Stimulated activated effector memory CD8-positive, alpha-beta T cell treated with anti-CD3 and anti-CD28 coated beads, Interleukin-12 subunit alpha, Interleukin-12 subunit beta, amount 100 ng/mL, for 72 hours (primary cell): Measurements from ENCODE around the gene AUH.

Experiments
- ATAC-seq: fragments of 150-1000 bp; cut with Tn5 transposase; 2 replicates; pipeline ENCODE4 v1.10.0; 2021
- DNase-seq, 2 donors: peaks; one replicate each; pipeline ENCODE4 v3.0.0; 2021 to 2022; ENCODE audit warnings: low spot score in 2 of 2
- H3K27ac Mint-ChIP-seq: one replicate; pipeline ENCODE4 v1.8.0; 2022; ENCODE audit warnings: mild to moderate bottlenecking, mixed read lengths
- H3K36me3 Mint-ChIP-seq: one replicate; pipeline ENCODE4 v1.8.0; 2022; ENCODE audit warnings: mild to moderate bottlenecking, mixed read lengths
- H3K4me1 Mint-ChIP-seq: one replicate; pipeline ENCODE4 v1.8.0; 2022; ENCODE audit warnings: mixed read lengths
- H3K4me3 Mint-ChIP-seq: one replicate; pipeline ENCODE4 v1.8.0; 2022; ENCODE audit warnings: mild to moderate bottlenecking, mixed read lengths
- H3K9me3 Mint-ChIP-seq: one replicate; pipeline ENCODE4 v1.8.0; 2022; ENCODE audit warnings: mixed read lengths

AUH gene

DNA sequence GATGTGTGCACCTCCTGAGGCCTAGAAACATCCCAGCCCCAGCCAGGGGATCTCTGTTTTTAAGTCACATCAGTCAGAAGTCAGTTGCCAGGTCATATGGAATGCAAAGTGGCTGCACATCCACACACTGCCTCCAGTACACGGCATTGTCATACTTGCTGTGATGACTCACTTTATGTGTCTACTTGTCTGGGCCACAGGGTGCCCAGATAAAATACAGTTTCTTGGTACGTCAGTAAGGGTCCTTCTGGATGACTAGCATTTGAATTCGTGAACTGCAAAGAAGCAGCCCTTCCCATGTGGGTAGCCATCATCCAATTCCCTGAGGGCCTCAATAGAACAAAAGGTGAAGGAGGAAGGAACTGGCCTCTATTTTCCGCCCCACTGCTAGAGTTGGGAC lies 27.7 kb downstream of the AUH start:
- no peaks in the 10 kb centered on the region for H3K9me3 Mint-ChIP-seq
- DNase-seq, result no peak
- no peak overlapping the region for H3K4me3 Mint-ChIP-seq
- H3K4me1 Mint-ChIP-seq, result peaks cover 19% of the 10 kb centered on the region
- no peak overlapping the region for H3K27ac Mint-ChIP-seq
- H3K36me3 Mint-ChIP-seq, result peaks cover 77% of the 10 kb centered on the region
- ATAC-seq, result peak; percentile 93

DNA sequence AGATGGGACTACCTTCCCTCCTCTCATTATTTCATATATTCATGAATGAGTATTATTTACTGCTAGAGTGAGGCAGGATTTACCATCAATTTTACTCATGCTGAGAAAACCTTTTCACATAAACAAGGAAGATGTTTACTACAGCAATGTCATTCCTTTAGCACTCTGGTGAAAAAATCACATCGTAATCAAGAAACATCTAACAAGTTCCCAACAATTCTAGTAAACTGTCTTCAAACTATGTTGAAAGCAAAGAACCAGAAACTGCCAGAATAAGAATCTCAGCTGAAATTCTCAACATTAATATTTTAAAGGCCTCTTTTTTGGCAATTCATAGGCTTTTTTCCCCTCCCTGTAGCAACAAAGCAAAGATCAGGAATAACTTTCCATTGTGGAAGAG lies 28.2 kb downstream of the AUH start:
- Mint-ChIP-seq H3K4me1 (peaks cover 18% of the 10 kb centered on the region), H3K4me3 (no peak overlapping the region), H3K36me3 (peaks cover 77% of the 10 kb centered on the region), H3K9me3 (no peaks in the 10 kb centered on the region), H3K27ac (no peak overlapping the region)
- ATAC-seq (no peak), DNase-seq (no peak)

DNA sequence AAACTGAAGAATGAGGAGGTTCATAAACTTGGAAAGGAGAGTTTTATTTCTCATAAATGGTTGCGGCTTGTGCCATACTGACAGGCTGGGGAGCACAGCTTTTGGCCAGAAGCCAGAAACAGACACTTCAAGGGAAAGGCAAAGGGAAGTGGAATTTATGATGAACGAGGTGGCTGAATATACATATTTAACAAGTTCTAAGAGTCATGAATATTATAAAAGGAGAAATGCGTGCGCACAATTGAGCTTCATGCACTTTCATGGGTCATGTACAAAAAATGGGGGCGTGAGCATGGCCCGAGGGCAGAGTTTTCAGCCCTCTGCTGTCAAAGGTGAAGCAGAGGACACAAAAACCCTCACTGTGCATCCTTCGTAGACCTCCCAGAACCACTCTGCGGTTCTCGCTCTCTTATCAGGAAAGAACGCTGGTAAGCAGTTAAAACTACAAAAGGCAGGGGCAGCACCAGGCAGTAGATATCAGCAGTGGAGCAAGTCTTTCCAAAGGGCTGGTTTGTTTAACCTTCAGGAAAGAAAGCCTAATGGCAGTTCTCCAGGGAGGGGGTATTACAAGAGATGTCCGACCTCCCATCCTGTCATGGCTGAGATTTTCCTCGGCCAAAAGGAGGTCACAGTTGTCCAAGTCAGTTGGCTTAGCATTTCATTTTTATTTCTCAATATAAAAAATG lies 29.0 kb downstream of the AUH start:
- peaks cover 77% of the 10 kb centered on the region for H3K36me3 Mint-ChIP-seq
- ATAC-seq (no peak), DNase-seq (no peak)
- H3K9me3 Mint-ChIP-seq, result no peaks in the 10 kb centered on the region
- H3K4me3 Mint-ChIP-seq, result no peak overlapping the region
- peaks cover 17% of the 10 kb centered on the region for H3K4me1 Mint-ChIP-seq
- peak overlapping the region; percentile 9 for H3K27ac Mint-ChIP-seq

DNA sequence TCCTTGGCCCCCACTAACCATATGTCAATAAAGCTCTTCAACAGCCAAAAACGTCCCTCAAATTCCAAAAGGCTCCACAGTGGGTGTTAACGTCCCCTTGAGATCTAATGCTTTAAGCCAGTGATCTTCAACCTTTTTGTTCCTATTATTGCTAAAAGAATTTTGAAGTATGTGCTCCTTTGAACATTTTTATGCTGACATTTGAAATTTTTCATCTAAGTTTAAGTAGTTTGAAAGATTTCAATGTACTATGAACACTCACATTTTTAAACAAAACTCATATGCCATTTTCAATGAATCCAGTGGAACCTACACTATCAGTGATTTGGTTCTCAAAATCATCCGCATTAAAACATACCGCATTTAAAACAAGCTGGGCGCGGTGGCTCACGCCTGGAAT lies 29.9 kb downstream of the AUH start:
- Mint-ChIP-seq H3K9me3 (no peaks in the 10 kb centered on the region), H3K4me3 (no peak overlapping the region), H3K36me3 (peaks cover 77% of the 10 kb centered on the region), H3K27ac (no peak overlapping the region), H3K4me1 (peaks cover 18% of the 10 kb centered on the region)
- no peak for DNase-seq
- ATAC-seq, result no peak

DNA sequence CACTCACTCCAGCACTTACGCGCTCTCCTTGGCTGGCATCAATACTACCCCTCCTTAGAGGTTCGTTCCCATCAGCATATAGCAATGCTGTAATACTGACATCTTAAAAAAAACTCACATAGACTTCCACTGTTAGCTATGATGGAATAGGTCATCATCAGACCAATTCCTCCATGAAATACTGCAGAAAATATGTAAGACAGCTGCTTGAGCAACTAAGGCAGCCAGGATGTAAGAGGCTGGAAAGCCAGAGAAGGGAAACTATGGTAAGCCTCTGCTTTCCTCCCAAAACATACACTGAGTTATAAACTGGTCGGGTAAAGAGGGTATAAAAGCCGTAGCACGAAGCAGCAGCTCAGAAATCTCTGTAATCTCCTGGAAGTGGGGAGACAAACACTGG lies 33.5 kb downstream of the AUH start:
- no peaks in the 10 kb centered on the region for H3K9me3 Mint-ChIP-seq
- ATAC-seq (no peak), DNase-seq (no peak)
- H3K36me3 Mint-ChIP-seq, result peaks cover 91% of the 10 kb centered on the region
- H3K27ac Mint-ChIP-seq, result peak overlapping the region; percentile 61
- H3K4me1 Mint-ChIP-seq, result peaks cover 17% of the 10 kb centered on the region
- no peak overlapping the region for H3K4me3 Mint-ChIP-seq

DNA sequence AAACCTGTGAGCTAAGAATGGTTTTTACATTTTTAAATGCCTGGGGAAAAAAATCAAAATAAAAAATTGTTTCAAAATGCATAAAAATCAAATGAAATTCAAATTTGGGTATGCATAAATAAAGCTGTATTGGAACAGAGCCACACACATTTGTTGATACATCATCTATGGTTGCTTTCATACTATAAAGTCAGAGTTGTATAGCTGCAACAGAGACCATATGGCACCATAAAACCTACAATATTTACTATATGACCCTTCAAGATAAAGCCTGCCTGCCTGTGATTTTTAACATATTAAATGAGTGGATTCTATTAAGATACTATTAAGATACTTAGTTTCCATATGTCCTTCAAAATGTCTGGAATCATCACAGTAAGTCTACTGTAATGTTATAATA lies 40.0 kb downstream of the AUH start:
- Mint-ChIP-seq H3K4me3 (no peak overlapping the region), H3K36me3 (peaks cover 91% of the 10 kb centered on the region), H3K9me3 (no peaks in the 10 kb centered on the region), H3K27ac (no peak overlapping the region), H3K4me1 (peaks cover 7% of the 10 kb centered on the region)
- DNase-seq, result no peak
- ATAC-seq, result no peak

DNA sequence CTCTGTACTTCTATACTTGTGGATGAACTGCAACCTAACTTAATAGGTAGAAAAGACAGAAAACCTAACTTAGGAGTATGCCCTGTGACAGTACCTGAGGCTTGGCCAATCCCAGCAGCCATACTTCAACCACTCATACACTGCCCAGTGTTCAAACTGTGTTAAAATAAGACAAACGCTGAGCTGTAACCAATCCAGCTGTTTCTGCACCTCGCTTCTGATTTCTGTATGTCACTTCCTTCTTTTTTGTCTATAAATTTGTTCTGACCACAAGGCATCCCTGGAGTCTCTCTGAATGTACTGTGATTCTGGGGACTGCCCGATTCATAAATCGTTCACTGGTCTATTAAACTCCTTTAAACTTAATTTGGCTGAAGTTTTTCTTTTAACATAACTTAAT lies 41.4 kb downstream of the AUH start:
- Mint-ChIP-seq H3K36me3 (peaks cover 79% of the 10 kb centered on the region), H3K4me3 (no peak overlapping the region), H3K4me1 (peaks cover 7% of the 10 kb centered on the region), H3K27ac (no peak overlapping the region), H3K9me3 (no peaks in the 10 kb centered on the region)
- DNase-seq, result no peak
- no peak for ATAC-seq

DNA sequence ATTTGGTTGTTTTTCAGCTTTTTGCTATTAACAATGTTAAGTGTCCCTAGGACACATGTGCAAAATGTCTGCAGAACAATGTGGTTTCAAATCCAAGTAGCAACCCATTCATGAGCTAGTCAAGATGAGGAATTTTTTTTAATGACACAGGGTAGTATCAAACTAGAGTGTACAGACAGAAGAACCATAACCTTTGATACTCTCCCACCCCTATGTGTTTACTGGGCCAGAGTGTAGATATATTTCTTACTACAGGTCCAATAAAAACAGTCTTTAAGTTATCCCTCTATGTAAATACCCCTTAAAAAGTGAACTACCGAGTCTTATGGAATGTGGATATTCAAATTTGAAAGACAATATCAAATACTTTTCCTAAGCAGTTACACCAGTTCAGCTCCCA lies 45.6 kb downstream of the AUH start:
- Mint-ChIP-seq H3K36me3 (peaks cover 70% of the 10 kb centered on the region), H3K4me1 (peaks cover 7% of the 10 kb centered on the region), H3K4me3 (no peak overlapping the region), H3K9me3 (no peaks in the 10 kb centered on the region), H3K27ac (no peak overlapping the region)
- DNase-seq (no peak), ATAC-seq (no peak)

DNA sequence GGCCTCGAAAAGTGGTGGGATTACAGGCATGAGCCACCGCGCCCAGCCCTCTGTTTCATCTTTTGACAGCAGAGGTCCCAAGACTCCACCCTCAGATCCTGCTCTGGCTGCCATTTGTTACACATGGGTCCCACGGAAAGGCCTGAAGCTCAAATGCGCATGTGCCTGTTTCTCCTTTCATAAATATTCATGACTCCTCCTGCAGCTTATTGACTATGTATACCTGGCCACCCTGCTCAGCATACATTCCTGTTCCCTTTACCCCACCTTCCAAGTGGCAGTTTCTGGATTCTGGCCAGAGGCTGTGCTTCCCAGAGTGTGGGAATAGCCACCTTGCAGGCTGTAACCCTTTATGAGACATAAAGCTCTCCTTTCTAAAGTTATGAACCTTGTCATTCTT lies 46.5 kb downstream of the AUH start:
- H3K9me3 Mint-ChIP-seq, result no peaks in the 10 kb centered on the region
- H3K27ac Mint-ChIP-seq, result no peak overlapping the region
- ATAC-seq (no peak), DNase-seq (no peak)
- H3K4me3 Mint-ChIP-seq, result no peak overlapping the region
- peaks cover 9% of the 10 kb centered on the region for H3K4me1 Mint-ChIP-seq
- H3K36me3 Mint-ChIP-seq, result peaks cover 70% of the 10 kb centered on the region

DNA sequence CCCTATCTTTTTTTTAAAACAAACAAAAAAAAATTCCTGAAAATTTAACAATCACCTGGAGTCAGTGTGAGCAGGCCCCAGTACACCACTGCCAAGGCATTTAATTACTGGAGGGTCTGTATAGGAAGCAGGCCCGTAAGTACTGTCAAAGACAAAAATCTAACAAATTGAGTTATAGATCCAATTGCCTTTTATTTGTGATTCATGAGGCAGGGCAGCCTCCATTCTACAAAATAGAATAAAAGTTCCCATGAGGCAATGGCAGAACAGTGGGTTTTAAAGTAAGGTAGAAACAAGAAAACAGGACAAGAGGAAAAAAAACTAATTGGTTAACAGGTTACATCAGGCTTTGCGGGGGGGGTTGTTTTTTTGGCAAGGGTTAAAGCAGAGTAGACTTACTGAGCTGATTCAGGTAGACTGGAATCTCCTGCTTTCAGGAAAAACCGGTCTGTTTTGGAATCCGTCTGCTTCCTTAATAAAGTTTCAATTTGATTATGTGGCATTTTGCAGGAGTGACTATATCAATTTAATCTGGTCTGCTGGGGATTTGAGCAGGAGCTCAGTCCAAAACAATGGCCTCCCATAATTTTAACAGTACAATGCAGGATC lies 48.9 kb downstream of the AUH start:
- DNase-seq (no peak), ATAC-seq (no peak)
- peaks cover 19% of the 10 kb centered on the region for H3K4me1 Mint-ChIP-seq
- H3K9me3 Mint-ChIP-seq, result no peaks in the 10 kb centered on the region
- H3K27ac Mint-ChIP-seq, result no peak overlapping the region
- peaks cover 60% of the 10 kb centered on the region for H3K36me3 Mint-ChIP-seq
- H3K4me3 Mint-ChIP-seq, result no peak overlapping the region

DNA sequence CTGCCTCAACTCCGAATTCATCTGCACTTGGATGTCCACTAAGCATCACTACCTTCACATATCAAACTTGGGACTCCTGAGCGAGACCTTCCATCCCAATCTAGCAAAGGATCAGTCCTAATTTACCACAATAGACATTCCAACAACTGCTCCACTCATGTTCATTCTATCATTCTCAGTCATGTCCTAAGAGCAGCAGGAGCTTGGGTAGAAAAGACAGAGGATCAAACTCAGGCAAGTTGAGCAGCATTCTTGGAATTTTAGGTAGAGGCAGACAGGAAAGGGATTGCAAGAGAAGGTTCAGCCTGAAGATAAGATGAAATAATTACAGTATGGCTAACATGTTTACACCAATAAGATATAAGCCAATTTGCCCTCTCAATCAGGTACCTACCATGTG lies 51.7 kb downstream of the AUH start:
- H3K4me1 Mint-ChIP-seq, result peaks cover 29% of the 10 kb centered on the region
- H3K27ac Mint-ChIP-seq, result peak overlapping the region; percentile 6
- ATAC-seq (no peak), DNase-seq (no peak)
- no peaks in the 10 kb centered on the region for H3K9me3 Mint-ChIP-seq
- peaks cover 75% of the 10 kb centered on the region for H3K36me3 Mint-ChIP-seq
- no peak overlapping the region for H3K4me3 Mint-ChIP-seq

DNA sequence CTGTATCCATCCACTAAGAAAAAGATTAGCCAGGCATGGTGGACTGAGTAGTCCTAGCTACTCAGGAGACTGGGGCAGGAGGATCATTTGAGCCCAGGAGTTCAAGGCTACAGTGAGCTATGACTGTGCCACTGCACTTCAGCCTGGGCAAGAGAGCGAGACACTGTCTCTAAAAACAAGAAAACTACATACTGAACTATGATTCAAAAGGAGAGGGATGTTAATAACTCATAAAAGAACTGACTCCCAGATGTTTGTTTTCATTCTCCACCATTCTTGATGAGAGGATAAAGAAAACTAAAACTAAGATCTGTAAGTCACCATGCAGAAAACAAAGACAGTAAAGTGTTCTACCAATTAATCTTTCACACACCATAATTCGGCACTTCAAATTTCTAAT lies 53.5 kb downstream of the AUH start:
- Mint-ChIP-seq H3K9me3 (no peaks in the 10 kb centered on the region), H3K36me3 (peaks cover 82% of the 10 kb centered on the region), H3K4me3 (no peak overlapping the region), H3K27ac (no peak overlapping the region), H3K4me1 (peaks cover 29% of the 10 kb centered on the region)
- ATAC-seq, result peak; percentile 72
- DNase-seq, result no peak

DNA sequence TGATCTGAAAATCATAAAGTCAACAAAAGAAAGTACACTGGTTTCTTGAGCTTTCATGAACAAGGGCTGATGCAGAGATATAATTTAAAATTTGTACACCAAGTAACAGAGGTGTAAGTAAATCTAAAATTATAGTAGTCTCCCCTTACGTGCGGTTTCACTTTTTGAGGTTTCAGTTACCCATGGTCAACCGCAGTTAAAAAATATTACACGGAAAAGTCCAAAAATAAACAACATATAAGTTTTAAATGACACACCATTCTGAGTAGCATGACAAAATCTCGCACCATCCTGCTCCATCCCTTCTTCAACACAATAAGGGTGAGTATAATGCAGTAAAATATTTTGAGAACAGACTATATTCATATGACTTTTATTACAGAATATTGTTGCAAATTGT lies 54.4 kb downstream of the AUH start:
- H3K4me3 Mint-ChIP-seq, result no peak overlapping the region
- no peak for ATAC-seq
- H3K4me1 Mint-ChIP-seq, result peaks cover 29% of the 10 kb centered on the region
- peaks cover 81% of the 10 kb centered on the region for H3K36me3 Mint-ChIP-seq
- no peaks in the 10 kb centered on the region for H3K9me3 Mint-ChIP-seq
- no peak overlapping the region for H3K27ac Mint-ChIP-seq
- DNase-seq, result no peak

DNA sequence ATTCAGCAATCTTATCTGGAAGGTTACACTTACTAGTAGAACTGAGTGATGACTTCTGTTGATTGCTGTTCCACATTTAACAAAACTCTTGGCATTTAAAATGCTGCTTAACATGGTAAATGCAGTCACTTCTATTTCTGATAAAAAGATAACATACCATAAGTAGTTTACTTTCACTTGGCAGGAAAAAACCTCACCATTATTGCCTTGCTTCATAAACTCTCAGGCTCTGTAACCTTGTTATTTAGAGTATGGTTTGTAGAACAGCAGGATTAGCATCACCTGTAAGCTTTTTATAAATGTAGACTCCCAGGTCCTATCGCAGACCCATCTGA lies 55.5 kb downstream of the AUH start:
- H3K27ac Mint-ChIP-seq, result no peak overlapping the region
- DNase-seq, result no peak
- no peak overlapping the region for H3K4me3 Mint-ChIP-seq
- ATAC-seq, result no peak
- no peaks in the 10 kb centered on the region for H3K9me3 Mint-ChIP-seq
- peaks cover 29% of the 10 kb centered on the region for H3K4me1 Mint-ChIP-seq
- peaks cover 75% of the 10 kb centered on the region for H3K36me3 Mint-ChIP-seq

DNA sequence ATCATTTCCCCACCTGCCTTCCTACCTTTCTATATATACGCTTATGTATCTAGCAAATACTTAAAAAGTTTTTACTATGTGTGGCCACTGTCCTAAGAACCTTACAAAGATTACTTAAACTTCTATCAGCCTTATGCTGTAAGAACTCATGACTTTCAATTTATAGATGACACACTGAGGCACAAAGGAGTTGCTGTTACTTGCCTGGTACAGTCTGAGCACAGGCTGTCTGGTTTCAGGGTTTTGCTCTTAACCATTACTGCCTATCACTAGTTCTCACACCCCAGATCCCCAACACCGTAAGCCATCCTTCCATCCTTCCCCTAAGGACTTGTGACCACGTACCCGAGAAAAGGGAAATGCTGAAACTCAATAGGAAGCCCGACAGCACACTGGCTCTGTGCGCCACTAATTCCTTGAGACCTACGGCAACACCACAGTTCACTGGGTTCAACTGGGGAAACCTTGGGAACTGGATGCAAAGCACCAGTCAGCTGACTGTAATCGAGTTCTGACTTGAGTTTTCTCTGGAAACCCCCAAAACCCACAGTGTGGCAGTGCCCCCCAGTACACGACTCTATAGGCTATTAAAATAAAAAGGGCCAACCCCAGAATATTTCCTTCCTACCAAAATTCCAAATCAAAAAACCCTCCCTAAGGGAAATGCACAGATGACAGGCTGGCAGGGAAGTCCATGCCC lies 56.0 kb downstream of the AUH start:
- DNase-seq, result no peak
- no peak overlapping the region for H3K4me3 Mint-ChIP-seq
- ATAC-seq, result no peak
- peaks cover 31% of the 10 kb centered on the region for H3K4me1 Mint-ChIP-seq
- no peaks in the 10 kb centered on the region for H3K9me3 Mint-ChIP-seq
- H3K36me3 Mint-ChIP-seq, result peaks cover 69% of the 10 kb centered on the region
- no peak overlapping the region for H3K27ac Mint-ChIP-seq

DNA sequence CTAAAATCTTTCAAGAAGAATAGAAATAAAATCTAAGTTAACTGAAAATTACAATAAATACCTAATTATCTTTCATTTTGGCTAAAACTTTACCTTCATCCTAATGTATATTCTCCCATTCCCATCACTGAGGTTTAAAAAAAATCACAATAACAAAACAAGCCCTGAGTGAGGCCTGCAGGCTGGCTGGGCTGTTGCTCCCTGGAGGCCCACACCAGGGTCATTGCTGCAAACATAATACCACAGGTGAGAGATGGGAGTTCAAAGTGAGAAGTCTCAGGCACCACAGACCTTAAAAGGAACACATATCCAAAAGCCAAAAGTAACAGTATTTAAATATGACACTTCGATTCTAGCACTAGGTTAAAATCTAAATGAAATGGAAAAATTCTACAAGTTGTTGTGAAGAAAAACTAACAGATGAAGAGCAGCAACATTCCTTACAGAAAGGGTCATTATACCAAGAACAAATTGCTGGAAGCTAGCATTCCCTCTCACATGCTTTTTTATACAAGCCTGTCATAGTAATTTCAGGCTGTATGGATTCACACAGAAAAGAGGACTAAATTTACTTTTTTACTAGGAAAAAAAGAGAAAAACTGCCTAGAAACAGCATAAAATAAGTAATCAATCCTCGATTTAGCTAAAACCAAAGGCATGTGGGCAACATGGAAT lies 57.8 kb downstream of the AUH start:
- H3K36me3 Mint-ChIP-seq, result peaks cover 71% of the 10 kb centered on the region
- DNase-seq (no peak), ATAC-seq (no peak)
- peaks cover 29% of the 10 kb centered on the region for H3K4me1 Mint-ChIP-seq
- no peak overlapping the region for H3K27ac Mint-ChIP-seq
- no peak overlapping the region for H3K4me3 Mint-ChIP-seq
- no peaks in the 10 kb centered on the region for H3K9me3 Mint-ChIP-seq
